Measurements from ENCODE around the gene KLHL13.

- no peak for TF ChIP-seq POLR2AphosphoS5 (IDR thresholded peaks at IDR 0.05)
- TF ChIP-seq CTCF (IDR thresholded peaks at IDR 0.05), result no peak
- no peak for TF ChIP-seq POLR2A (IDR thresholded peaks at IDR 0.05)
These were observed 32.1 kb upstream of the KLHL13 start for GRCh38 chrX:118148737-118149136.

All from breast epithelium (tissue), 3 donors.